Non-pigmented ciliary epithelial cell (primary cell): Measurements from ENCODE around the gene SLAMF9.

ENCODE experiments used
- DNase-seq: peaks from one replicate; pipeline ENCODE4 v3.0.0-alpha.2; 2010; ENCODE audit warnings: low read depth

The SLAMF9 gene

DNA sequence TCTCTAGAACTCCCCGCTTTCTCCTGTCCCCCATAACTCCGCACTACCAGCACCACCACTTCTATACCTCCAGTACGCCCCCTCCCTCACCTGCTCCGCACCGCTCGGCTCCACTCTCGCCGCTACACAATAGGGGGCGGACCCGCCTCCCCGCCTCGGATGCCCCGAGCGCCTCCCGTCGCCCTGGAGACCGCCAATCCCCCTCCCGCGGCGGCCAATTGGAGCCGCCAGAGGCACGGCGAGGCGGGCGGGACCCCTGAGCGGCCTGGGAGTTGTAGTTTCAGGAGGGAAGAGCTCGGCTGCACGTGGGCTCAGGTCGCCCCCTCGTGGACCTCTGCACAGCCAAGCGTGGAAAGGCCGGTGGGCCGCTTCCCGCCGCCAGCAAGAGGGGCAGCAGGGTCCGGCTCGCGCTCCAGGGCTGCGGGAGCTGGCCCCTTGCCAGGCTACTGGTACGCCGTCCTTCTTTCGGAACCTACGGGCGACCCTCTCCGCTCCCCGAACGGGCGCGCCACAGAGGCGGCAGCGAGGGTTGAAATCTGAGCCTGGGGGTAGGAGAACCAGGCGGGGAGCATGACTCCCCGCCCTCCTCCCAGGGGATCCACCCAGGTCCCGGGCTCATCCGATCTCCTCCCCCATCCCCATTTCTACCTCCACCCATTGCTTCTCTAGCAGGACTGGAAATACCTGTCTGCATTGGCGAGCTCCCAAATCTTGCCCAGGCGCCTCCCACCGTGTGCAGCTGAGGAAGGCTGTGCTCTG lies 8.4 kb downstream of the SLAMF9 start, which contains the start of gene IGSF9:
Gene IGSF9 (minus strand): TSS at position 131 of the 759 bp plus-strand sequence. CDS start 2,159 bp downstream, outside the sequence.
- DNase-seq, result no peak

GRCh38 chr1:159944623-159945455 lies 9.2 kb downstream of the SLAMF9 start:
- DNase-seq, result no peak

GRCh38 chr1:159943908-159944622 lies 10.0 kb downstream of the SLAMF9 start:
- DNase-seq, result no peak

DNA sequence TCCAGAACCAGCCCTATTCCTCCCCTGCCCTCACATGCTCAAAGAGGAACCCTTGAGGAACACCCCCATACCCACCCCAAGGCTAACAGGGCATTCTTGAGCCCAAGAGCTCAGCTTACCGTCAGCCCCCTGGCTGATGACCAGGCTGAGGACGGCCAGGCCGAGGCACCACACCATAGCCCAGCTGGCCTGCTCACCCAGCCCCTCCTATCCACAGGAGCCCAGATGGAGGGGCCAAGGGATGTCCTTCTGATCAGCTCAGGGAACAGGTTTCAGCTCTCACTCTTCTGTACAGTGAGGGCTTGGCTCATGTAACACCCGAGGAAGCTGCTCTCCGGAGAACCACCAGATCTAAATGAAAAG lies 10.8 kb downstream of the SLAMF9 start:
- no peak for DNase-seq

- DNase-seq, result no peak
Observed at GRCh38 chr1:159942632-159943277, 11.3 kb downstream of the SLAMF9 start.

DNA sequence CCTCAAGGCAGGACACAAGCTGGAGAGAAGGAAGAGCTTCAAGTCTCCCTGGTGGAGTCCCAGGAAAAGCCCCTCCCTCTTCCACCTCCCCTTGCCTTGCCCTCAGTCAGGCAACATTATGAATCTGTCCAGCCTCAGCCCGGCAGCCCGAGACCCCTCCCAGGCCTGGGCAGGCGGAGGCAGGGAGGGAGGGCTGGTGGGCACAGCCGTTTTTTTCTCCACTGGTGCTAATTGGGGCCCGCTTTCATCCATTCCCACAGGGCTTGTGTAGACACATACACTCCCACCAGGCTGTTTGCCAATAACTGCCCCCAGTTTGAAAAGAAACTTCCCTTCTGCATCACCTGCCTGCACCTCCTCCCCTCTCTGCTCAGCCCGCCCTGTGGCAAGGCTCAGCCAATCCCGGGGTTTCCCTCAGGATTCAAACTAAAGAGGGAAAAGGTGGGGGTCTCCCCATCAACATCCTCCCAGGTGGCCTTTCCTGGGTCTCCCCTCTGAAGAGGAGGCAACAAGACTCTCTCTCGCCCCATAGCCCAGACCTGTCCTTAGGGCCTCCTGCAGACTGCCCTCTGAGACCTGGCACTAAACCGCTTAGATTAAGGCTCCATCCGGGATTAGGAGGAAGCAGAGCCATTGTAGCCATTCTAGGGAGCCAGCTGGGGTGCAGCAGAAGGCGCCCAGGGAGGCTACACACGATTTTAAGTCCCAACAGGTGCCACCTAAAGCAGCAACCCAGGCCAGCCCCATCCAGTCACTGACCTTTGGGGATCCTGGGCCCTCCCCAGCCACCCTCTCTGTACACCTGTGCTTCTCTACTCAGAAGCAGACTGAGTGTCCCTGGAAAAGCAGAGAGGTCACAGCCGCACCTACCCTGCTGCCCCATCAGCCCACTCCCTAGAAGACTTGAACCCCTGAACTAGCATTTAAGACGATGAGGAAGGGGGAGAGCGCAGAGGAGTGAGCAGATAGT lies 12.2 kb downstream of the SLAMF9 start:
- no peak for DNase-seq

DNA sequence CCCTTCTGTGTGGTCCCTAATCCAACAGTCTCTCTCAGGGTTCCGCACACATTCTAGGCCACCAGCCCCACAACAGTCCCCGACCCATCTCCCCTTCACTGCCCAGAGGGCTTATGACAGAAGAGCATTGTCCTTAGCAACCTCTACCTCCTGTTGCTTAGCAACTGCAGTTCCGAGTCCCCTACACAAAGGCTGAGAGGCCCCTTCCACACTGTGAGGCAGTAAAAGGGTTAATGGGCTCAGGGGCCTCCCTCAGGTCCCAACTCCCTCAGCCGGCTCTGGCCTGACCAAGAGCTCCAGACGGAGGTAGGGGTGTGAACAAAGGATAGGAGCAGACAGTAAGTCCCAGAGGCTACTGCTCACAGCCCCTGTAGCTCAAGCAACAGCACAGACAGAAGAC lies 12.9 kb downstream of the SLAMF9 start:
- no peak for DNase-seq

DNA sequence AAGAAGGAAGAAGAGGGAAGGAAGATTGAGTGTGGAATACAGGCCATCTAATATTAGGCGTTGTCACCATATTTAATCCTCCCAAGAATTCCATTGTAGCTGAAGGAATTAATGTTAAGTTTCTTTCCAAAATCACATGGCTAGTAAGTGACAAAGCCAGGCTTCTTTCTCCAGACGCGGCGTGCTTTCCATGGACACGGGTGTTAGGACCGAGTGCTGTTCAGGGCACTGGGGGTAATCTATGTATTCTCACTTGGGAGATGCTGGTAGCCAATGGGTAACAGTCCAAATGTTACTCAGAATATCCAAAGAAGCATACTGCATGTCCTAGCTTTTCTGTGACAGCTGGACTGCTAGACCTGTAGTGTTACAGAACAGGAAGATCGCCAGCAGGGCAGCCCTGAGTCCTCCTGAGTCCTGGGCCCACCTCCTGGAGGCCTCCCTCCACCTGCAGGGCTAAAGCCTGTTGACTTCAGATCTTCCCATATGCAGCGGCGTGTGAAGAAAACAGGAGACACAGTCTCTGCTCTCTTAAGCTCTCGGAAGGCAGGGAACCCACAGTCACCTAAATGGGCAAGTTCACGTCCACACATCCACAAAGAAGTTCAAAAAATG lies 13.9 kb downstream of the SLAMF9 start:
- DNase-seq, result no peak

- DNase-seq, result no peak
Observed at GRCh38 chr1:159939678-159940002, 14.4 kb downstream of the SLAMF9 start.

DNA sequence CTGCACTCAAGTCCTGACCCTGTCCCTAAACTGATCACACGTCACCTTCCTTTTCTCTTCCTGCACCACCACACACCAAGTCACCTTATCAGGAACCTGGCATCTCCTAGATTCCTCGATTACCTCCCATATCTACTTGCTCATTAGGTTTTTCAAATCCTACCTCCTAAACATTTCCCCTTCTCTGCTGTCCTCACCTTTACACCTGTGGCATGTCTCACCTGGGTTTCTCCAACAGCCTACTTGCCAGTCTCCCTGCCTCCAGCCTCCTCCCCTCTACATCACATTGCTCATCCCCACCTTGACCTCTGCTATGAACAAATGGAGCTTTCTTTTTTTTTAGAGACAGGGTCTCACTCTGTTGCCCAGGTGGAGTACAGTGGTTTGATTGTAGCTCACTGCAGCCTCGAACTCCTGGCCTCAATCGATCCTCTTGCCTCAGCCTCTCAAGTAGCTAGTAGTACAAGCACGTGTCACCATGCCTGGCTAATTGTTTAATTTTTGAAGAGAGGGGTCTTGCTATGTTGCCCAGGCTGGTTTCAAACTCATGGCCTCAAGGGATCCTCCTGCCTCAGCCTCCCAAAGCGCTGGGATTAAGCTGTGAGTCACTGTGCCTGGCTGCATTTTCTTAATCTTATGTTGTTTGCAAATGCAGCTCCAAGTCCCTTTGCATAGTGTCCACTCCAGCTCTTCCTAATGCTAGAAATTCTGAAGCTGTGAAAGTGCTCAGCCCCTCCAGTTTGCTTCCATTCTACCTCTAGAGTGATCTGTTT lies 14.9 kb downstream of the SLAMF9 start:
- no peak for DNase-seq

DNA sequence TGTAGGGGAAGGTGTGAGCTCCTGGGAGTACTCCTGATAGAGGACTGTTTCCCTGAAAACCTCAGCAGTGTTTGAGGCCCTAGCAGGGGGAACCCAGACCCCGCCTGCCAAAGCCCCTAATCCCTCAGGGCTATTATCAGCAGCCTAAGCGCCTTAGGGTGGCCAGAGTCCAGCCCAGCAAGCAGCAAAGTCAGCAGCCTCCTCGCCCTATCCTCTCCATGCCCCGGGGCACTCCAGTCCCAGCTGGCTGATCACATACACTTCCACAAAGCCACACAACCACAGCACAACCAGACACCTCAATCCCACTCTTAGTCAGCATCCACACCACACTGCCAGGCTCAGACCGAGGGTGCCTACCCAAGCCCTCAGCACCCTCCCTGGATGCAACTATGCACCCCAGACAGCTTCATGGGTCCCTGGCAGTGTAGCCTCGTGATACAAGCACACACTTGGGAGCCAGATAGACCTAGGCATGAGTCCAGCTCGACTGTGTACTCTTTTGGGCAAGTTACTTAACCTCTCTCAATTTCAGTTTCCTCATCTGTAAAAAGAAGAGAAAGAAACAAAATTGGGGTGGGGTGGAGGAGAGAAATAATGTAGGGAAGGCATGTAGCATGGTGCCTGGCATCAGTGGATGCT lies 15.7 kb downstream of the SLAMF9 start:
- DNase-seq, result no peak

- DNase-seq, result no peak
Observed at GRCh38 chr1:159937054-159937750, 16.8 kb downstream of the SLAMF9 start.

- no peak for DNase-seq
Observed at GRCh38 chr1:159936273-159936904, 17.6 kb downstream of the SLAMF9 start.

DNA sequence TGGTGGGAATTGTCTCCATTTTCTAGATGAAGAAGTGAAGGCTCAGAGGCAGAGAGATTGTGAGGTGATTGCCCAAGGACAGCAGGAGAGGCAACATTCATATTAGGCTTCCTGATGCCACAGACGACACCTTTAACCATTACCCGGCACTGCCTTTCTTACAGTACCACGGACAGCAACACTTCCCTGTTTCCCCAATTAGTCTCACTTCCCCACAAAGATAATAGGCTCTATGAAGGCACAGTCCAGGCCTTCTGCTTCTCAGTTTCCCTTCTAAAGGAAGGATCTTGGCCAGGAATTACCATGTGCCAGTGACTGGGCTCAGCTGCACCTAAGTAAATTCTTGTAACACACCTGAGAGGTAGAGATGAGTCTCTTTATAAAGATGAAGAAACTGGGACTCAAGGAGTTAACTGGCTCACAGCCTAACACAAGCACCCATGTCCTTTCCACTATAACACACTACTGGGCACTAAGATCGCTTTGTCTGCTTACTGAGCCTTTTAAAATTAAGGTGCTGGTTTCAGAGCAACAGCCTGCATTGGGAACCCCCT lies 18.2 kb downstream of the SLAMF9 start:
- DNase-seq, result no peak

- DNase-seq, result no peak
Observed at GRCh38 chr1:159935305-159935704, 18.7 kb downstream of the SLAMF9 start.

GRCh38 chr1:159934136-159935039 lies 19.6 kb downstream of the SLAMF9 start:
- DNase-seq, result no peak

GRCh38 chr1:159933347-159933746 lies 20.7 kb downstream of the SLAMF9 start:
- DNase-seq, result no peak
